Measurements from ENCODE around the gene MASTL. TPM values are rescaled to one million over a fixed set of nuclear protein-coding genes. Genes with fewer than 3 reads are reported as not detected.

MASTL gene
- total RNA-seq, 2 donors from 2014 or later, result 8.5 to 14.3 TPM

- Histone ChIP-seq H3K4me3 (no peak overlapping the region), H3K27ac (no peak overlapping the region), H3K27me3 (replicated peaks; ENCODE audit: insufficient read depth) (no peaks in the 10 kb centered on the region), H3K36me3 (no peaks in the 10 kb centered on the region), H3K9me3 (no peaks in the 10 kb centered on the region), H3K4me1 (replicated peaks) (no peaks in the 10 kb centered on the region)
- intact Hi-C loops (cut with DNase I), result no loop called here
- no peak for DNase-seq (ENCODE audit: low spot score)
- WGBS, result 95% methylated on average over 4 of the region's 4 CpGs
- TF ChIP-seq CTCF (IDR thresholded peaks at IDR 0.05) (no peak), POLR2A (IDR thresholded peaks at IDR 0.05) (no peak)
These were observed 33.7 kb downstream of the MASTL start for GRCh38 chr10:27188897-27189296.

GRCh38 chr10:27190508-27190907, 35.4 kb downstream of the MASTL start:
- intact Hi-C loops (cut with DNase I), result no loop called here
- H3K36me3 ChIP-seq, result no peaks in the 10 kb centered on the region
- no peak overlapping the region for H3K27ac ChIP-seq
- no peak overlapping the region for H3K4me3 ChIP-seq
- H3K9me3 ChIP-seq, result no peaks in the 10 kb centered on the region
- H3K4me1 ChIP-seq (replicated peaks), result no peaks in the 10 kb centered on the region
- no peak for DNase-seq (ENCODE audit: low spot score)
- no peak for TF ChIP-seq POLR2A (IDR thresholded peaks at IDR 0.05)
- WGBS, result 69% methylated on average over 2 of the region's 2 CpGs
- no peaks in the 10 kb centered on the region for H3K27me3 ChIP-seq (replicated peaks; ENCODE audit: insufficient read depth)

GRCh38 chr10:27192284-27192683, 37.1 kb downstream of the MASTL start:
- Histone ChIP-seq H3K27ac (no peak overlapping the region), H3K27me3 (replicated peaks; ENCODE audit: insufficient read depth) (no peaks in the 10 kb centered on the region), H3K4me3 (no peak overlapping the region), H3K36me3 (no peaks in the 10 kb centered on the region), H3K4me1 (replicated peaks) (no peaks in the 10 kb centered on the region), H3K9me3 (no peaks in the 10 kb centered on the region)
- 68% methylated on average over 3 of the region's 3 CpGs for WGBS
- intact Hi-C loops (cut with DNase I), result no loop called here
- DNase-seq (ENCODE audit: low spot score), result no peak
- no peak for TF ChIP-seq POLR2A (IDR thresholded peaks at IDR 0.05)
- TF ChIP-seq POLR2AphosphoS5 (IDR thresholded peaks at IDR 0.05), result no peak
- no peak for TF ChIP-seq CTCF (IDR thresholded peaks at IDR 0.05)

GRCh38 chr10:27197980-27198620, 42.9 kb downstream of the MASTL start:
- TF ChIP-seq CTCF (IDR thresholded peaks at IDR 0.05), result no peak
- TF ChIP-seq POLR2A (IDR thresholded peaks at IDR 0.05), result no peak
- TF ChIP-seq POLR2AphosphoS5 (IDR thresholded peaks at IDR 0.05), result no peak
- H3K36me3 ChIP-seq, result no peaks in the 10 kb centered on the region
- no peak overlapping the region for H3K27ac ChIP-seq
- H3K9me3 ChIP-seq, result no peaks in the 10 kb centered on the region
- intact Hi-C loops (cut with DNase I), result no loop called here
- H3K4me3 ChIP-seq, result no peak overlapping the region
- H3K4me1 ChIP-seq (replicated peaks), result no peaks in the 10 kb centered on the region
- no peak for DNase-seq (ENCODE audit: low spot score)
- H3K27me3 ChIP-seq (replicated peaks; ENCODE audit: insufficient read depth), result no peaks in the 10 kb centered on the region
- 60% methylated on average over 2 of the region's 2 CpGs for WGBS

GRCh38 chr10:27203806-27204205, 48.7 kb downstream of the MASTL start:
- no peak for DNase-seq (ENCODE audit: low spot score)
- Histone ChIP-seq H3K27me3 (replicated peaks; ENCODE audit: insufficient read depth) (no peaks in the 10 kb centered on the region), H3K9me3 (no peaks in the 10 kb centered on the region), H3K4me3 (no peak overlapping the region), H3K27ac (no peak overlapping the region), H3K4me1 (replicated peaks) (no peaks in the 10 kb centered on the region), H3K36me3 (no peaks in the 10 kb centered on the region)
- intact Hi-C loops (cut with DNase I), result no loop called here
- no peak for TF ChIP-seq POLR2A (IDR thresholded peaks at IDR 0.05)
- TF ChIP-seq CTCF (IDR thresholded peaks at IDR 0.05), result no peak
- WGBS, result 96% methylated on average over 5 of the region's 5 CpGs

Measured in prostate gland (tissue), 2 donors.